Measurements from ENCODE around the gene MAT1A.

GRCh38 chr10:80278480-80278879, 11.0 kb downstream of the MAT1A start:
- TF ChIP-seq MAX (IDR thresholded peaks at IDR 0.05) (no peak), NFIC (IDR thresholded peaks at IDR 0.05) (no peak), TAF1 (IDR thresholded peaks at IDR 0.05; ENCODE audit: low read depth) (no peak), TCF12 (IDR thresholded peaks at IDR 0.05; ENCODE audit: low read depth) (no peak), RAD21 (IDR thresholded peaks at IDR 0.05; ENCODE audit: low read depth) (no peak), CEBPB (IDR thresholded peaks at IDR 0.05) (no peak), EP300 (IDR thresholded peaks at IDR 0.05; ENCODE audit: borderline replicate concordance) (no peak), CREB1 (IDR thresholded peaks at IDR 0.05; ENCODE audit: low read depth) (no peak)
